GM18511 (cell line): ENCODE data around the gene GRWD1.

Experiments used
- ATAC-seq: cut with Tn5 transposase; IDR thresholded peaks from one replicate; pipeline ENCODE4 v1.9.1; 2021; ENCODE audit warnings: mild to moderate bottlenecking, moderate library complexity; ENCODE audit not compliant: unreplicated experiment

Gene GRWD1

DNA sequence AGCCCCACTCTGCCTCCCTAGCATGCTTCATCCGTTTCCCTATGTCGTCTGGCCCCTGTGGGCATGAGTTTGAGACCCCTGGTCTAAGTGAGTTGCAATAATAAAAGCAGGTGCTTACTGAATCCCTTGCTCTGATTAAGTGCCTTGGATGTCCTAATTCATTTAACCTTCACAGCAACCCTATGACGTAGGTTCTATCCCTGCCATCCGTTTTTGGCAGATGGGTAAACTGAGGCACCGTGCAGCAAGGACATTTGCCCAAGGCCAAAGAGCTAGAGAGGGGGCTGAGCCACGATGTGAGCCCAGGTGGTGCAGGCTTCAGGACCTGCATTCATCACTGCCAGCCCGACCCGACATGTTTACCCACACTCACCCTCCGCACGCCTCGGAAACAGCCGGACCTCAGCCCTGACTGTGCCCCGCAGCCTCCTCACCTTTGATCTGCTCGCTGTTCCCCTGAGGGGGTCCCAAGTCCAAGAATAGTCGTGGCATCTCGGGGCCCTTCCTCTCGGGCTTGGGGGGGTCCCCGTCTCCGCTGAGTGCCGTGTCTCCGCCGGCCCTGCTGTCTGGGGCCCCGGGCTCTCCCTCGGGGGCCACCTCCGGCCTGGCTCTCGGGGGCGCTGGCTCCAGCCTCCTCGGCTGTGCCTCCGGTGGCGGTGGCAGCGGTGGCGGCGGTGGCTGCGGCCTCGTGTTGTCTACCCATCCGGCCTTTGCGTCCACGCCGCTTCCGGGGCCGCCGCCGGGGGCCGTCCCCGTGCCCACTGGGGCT, 51.4 kb downstream of the GRWD1 start:
- no peak for ATAC-seq

DNA sequence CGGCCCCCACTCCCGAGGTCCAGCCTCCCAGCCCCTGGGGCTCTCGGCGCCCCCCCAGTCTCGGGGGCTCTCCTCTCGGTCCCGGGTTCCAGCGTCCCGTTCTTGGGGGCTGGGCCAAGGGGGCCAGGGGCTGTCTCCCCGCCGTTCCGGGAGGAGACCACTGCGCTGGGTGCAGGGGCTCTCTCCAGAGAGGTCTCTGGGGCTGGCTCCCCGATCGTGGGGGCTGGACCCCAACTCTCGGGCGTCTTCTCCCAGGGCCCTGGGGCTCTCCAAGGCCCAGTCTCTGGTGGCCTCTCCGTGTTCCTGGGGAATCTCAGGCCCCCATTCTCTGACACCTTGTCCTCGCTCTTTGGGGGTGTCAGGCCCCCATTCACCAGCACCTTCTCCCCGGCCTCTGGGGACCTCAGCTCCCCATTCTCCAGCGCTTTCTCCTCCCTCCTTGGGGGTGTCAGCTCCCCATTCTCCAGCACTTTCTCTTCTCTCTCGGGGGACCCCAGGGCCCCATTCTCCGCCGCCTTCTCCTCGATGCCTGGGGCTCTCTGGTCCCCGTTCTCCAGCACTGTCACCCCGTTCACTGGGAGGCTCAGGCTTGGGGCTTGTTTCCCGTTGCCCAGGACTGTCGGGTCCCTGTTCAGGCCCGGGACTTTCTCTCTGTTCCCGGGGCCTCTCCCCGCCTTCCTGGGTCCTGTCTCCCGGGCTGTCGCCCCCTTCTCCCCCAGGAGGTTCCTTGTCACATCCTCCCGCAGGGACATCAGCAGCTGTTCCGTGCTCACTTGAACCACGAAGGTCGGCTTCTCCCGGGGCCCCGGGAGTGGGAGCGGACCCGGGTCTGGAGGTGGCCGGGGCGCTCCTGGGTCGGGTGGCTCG, 52.2 kb downstream of the GRWD1 start:
- no peak for ATAC-seq

DNA sequence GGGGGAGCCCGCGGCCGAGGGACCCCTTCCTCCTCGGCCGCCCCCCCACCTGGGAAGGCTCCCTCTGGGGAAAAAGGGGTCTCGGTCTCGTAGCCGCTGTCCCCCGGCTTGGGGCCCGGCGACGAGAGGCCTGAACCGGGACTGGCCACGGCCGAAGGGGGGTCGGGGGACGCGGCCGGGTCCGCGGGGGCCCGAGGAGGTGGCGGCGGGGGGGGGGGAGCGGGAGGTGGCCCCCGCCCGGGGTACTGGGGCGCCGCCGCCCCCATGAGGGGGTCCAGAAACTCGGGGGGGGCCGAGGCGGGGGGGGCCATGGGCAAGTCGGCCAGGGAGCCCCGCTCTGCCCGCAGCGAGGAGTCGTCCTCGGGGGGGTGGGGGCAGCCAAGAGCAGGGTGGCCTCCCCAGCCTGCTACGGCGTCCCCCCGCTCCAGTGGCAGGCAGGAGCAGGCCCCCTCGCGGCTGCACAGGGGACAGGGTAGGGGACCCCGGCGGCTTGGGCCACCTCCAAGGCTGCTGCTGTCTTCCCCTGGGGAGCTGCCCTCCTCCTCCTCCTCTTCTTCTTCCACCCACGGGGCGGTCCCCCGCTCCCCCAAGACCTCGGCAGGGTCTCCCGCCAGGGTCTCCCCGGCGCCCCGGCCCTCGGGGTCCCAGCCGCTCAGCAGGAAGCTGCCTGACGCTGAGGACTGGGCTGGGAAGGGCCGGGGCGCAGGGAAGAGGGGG, 53.0 kb downstream of the GRWD1 start:
- ATAC-seq = no peak

DNA sequence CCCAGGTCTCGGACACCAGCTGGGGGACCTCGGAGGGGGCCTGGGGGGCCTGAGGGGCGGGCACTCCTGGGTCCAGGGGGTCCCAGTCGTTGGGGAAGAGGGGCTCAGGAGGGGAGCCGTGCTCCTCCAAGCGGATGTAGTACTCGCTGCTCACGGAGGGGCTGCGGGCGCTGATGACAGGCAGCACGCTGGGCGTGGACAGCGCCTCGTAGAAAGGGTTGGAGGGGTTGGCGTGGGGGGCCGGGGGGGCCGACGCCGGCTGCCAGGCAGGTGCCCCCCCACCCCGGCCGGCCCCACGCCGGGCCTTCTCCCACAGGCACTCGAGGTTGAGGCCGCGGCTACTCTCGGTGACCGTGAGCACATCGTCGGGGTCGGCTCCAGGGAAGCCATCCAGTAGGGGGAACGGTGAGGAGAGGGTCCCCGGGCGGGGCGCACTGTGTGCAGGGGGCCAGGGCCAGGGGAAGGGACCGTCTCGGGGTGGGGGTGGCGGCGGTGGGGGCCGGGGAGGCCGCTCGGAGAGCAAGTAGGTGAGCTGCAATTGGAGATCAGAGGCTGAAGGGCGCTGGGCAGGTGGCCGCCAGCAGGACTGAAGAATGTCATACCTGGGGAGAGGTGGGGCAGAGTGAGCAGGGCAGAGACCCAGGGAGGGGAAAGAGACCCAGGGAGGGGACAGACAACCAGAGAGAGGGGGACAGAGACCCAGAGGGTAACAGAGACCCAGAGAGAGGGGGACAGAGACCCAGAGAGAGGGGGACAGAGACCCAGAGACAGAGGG, 53.7 kb downstream of the GRWD1 start:
- no peak for ATAC-seq

DNA sequence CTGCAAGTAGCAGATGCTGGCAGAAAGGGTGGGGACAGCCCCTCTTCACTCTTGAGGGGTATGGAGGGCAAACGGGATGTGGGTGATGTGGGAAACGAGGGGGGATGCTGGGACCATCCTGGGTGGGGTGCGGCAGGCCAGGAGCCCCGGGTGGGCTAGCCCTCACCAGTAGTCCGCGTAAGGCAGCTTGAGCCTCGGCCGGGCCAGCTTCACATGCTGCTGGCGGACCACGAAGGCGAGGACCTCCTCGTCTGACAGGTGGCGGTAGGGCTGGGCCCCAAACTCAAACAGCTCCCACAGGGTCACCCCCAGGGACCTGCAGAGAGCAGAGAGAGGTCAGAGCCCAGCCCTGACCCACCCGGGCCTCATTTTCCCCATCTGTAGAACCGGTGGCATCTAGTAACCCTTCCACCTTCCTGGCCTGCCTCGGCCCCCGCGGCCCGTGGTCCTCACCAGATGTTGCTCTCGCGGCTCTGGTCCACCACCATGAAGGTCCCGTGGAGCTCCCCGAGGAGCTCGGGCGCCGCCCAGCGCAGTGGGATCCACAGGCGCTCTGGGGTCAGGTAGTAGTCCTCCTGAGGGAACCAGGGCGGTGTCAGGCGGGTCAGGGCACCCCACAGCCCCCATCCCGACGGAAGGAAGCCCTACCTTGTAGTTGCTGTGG, 55.2 kb downstream of the GRWD1 start:
- no peak for ATAC-seq

DNA sequence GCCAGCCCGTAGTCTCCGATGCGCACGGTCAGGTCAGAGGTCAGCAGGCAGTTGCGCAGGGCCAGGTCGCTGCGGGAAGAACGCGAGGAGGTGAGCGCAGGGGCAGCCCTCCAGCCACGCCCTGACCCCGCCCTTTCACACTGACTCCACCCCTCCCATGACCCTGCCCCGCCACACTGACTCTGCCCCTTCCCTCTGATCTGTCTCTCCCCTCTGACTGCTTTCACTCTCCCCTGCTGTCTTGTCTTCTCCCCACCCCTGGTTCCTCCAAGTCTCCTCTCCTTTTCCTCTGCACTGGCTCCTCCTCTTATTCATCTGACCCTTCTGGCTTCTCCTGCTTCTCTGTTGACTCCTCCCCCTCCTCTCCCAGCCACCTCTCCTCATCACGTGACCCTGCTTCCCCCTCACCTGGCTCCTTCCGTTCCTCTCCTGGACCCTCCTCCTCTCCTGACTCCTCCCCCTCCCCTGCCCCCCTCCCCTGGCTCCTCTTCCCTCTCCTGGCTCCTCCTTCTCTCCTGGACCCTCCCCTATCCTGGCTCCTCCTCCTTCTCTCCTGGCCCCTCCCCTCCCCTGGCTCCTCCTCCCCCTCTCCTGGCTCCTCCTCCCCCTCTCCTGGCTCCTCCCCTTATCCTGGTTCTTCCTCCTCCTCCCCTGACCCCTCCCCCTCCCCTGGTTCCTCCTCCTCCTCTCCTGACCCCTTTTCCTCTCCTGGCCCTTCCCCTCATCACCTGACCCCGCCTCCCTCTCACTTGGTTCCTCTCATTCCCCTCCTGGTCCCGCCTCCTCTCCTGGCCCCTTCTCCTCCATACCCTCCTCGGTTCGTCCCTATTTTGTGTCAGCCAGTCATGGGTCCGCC, 55.9 kb downstream of the GRWD1 start:
- ATAC-seq = no peak

DNA sequence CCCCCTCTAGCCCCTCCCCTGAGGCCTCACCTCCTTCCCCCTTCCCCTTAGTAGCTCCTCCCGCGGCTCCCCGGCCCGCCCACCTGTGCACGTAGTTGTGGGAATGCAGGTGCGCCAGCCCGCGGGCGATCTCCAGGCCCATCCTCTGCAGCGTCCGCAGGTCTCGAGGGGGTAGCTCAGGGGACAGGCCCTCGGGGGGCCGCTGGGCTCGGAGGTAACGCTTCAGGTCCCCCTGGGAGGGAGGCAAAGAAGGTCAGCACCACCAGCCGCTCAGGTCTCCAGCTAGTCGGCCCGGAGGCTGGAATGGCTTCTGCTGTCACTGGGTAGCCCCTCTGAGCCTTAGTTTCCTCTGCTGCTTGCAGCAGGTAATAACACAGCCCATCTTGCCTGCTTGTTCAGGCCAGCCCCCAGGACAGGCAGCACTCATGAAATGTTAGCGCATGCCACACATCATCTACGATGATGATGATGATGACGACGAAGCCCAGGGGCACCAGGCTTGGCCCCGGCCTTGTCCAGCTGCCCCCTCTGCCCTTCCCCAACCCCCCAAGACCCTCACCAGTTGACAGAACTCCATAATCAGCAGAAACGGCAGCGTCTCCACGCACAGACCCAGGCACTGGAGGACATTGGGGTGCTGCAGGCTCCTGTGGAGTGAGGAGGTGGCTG, 56.7 kb downstream of the GRWD1 start:
- ATAC-seq = no peak

DNA sequence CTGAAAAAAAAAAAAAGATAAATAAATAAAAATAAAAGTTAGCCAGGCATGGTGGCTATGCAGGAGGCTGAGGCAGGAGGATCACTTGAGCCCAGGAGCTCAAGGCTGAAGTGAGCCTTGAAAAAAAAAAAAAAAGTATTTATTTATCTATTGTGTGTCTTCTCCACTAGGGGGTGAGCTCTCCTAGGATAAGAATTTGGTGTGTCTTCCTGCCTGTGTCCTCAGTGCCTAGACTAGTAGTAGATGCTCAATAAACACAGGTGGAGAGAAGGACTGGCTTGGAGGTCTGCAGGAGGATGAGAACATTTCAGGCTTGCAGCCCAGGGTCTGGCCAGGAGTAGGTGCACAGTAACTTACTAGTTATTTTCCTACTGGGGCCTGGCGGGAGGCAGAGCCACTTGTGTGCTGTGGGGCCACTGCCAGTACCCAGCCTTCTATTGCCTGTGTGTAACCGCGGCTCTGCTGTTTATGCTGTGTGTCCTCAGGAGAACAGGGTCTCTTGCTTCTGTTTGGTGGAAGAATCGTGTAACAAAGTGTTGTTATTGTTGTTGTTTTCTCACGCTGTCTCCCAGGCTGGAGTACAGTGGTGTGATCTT, 60.5 kb downstream of the GRWD1 start:
- no peak for ATAC-seq
